HFFc6 (cell line): ENCODE measurements around the gene SOX21. TPM values are rescaled to one million over a fixed set of nuclear protein-coding genes. Genes with fewer than 3 reads are reported as not detected.

ENCODE experiments used
- DNase-seq: peaks from one replicate; pipeline ENCODE4 v3.0.0-alpha.2; 2018
- H3K27ac Mint-ChIP-seq: 2 replicates; pipeline ENCODE4 v1.8.0; 2020; ENCODE audit warnings: mild to moderate bottlenecking, mixed read lengths
- H3K27me3 Mint-ChIP-seq: 2 replicates; pipeline ENCODE4 v1.8.0; 2021; ENCODE audit warnings: mild to moderate bottlenecking, moderate library complexity, mixed read lengths; ENCODE audit not compliant: insufficient read depth
- H3K36me3 Mint-ChIP-seq: 2 replicates; pipeline ENCODE4 v1.8.0; 2021; ENCODE audit warnings: low read depth, mixed read lengths
- H3K4me1 Mint-ChIP-seq: 2 replicates; pipeline ENCODE4 v1.8.0; 2020; ENCODE audit warnings: low read depth, mixed read lengths
- H3K4me3 Mint-ChIP-seq: 2 replicates; pipeline ENCODE4 v1.8.0; 2020; ENCODE audit warnings: mild to moderate bottlenecking, moderate library complexity, mixed read lengths
- H3K9me3 Mint-ChIP-seq: 2 replicates; pipeline ENCODE4 v1.8.0; 2020; ENCODE audit warnings: mild to moderate bottlenecking, mixed read lengths
- CTCF ChIP-seq: fragments of 200-600 bp; sonication (generic); IDR thresholded peaks from 2 replicates; pipeline ENCODE4 v1.5.0; 2021; ENCODE audit warnings: antibody characterized with exemption, mild to moderate bottlenecking
- total RNA-seq, 6 experiments: library from RNA; stranded (reverse); fragmentation: NEBNext Ultra II Directional; extraction: Animal tissue kit (Norgen Biotek cat#: 25700); gene quantifications; 2 replicates in 1 of 6; 3 replicates in 5 of 6; pipeline ENCODE4 v1.2.3, GENCODE V29; 2021

Gene SOX21
- total RNA-seq, 6 experiments from 2014 or later: not detected

GRCh38 chr13:94661406-94661805 is 50.9 kb downstream of the SOX21 start:
- DNase-seq: no peak
- H3K4me3 Mint-ChIP-seq: no peak overlapping the region
- no peak overlapping the region for H3K27ac Mint-ChIP-seq
- H3K4me1 Mint-ChIP-seq: peaks cover 39% of the 10 kb centered on the region
- TF ChIP-seq CTCF: no peak
- peaks cover 17% of the 10 kb centered on the region for H3K27me3 Mint-ChIP-seq
- H3K36me3 Mint-ChIP-seq: no peaks in the 10 kb centered on the region
- H3K9me3 Mint-ChIP-seq: no peaks in the 10 kb centered on the region

GRCh38 chr13:94660695-94661326 is 51.5 kb downstream of the SOX21 start:
- H3K36me3 Mint-ChIP-seq: no peaks in the 10 kb centered on the region
- H3K27me3 Mint-ChIP-seq: peaks cover 17% of the 10 kb centered on the region
- peak; percentile 34 for DNase-seq
- no peak overlapping the region for H3K27ac Mint-ChIP-seq
- peaks cover 45% of the 10 kb centered on the region for H3K4me1 Mint-ChIP-seq
- TF ChIP-seq CTCF: peak; percentile 70
- H3K4me3 Mint-ChIP-seq: no peak overlapping the region
- H3K9me3 Mint-ChIP-seq: no peaks in the 10 kb centered on the region

Other genes with a start within 250 kb of the SOX21 start
- not detected for gene DCT, start 232.9 kb downstream of the SOX21 start, total RNA-seq
- 1 to 10 TPM; 7.8 to 9.3 (median 8.9) TPM for gene TGDS, start 116.4 kb downstream of the SOX21 start, total RNA-seq
- 10 to 100 TPM in 1 of 6 experiments, 1 to 10 TPM in 5; 8.2 to 10.6 (median 9.1) TPM for gene GPR180, start 110.7 kb downstream of the SOX21 start, total RNA-seq